ENCODE measurements around the gene RHBDL1. TPM values are rescaled to one million over a fixed set of nuclear protein-coding genes. Genes with fewer than 3 reads are reported as not detected.
"Not testable (repeated sequence)": the region's sequence is repeated elsewhere in the genome, so short reads cannot be mapped to it uniquely, and the experiment has no call there.

The RHBDL1 gene
- total RNA-seq, 4 donors from 2014 or later = 0.38 to 1.1 (median 0.57) TPM; not detected in 1

DNA sequence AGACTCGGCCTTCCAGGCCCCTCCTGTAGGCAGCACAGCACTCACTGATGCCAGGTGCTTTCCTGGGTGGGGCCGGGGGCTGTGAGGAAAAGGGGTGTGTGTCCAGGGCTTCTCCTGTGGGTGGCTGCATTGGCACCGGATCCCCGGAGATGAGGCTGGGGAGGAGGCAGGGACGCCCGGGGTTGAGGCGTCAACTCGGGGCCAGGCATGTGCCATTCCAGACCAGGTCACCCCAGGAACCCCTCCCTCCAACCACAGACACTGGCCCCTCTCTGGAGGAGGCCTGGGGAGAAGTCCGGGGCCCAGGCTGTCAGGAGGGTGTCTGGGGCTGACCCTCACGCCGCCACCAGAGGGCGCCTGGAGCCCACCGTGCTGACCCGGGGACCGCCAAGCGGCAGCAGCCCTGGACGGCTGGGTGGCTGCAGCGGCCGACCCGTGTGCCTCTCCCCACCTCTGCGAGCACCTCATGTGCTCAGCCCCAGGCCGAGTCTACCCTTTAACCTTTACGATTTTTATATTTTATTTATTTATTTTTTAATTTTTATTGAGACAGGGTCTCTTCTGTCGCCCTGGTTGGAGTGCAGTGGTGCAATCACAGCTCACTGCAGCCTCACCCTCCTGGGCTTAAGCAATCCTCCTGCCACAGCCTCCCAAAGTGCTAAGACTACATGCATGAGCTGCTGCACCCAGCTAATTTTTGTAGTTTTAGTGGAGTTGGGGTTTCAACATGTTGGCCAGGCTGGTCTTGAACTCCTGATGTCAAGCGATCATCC is 36.3 kb downstream of the RHBDL1 start:
- no peak for DNase-seq
- intact Hi-C loops (cut with DNase I) = loop anchor here (5.0 kb wide), 1 partner anchor 76 kb away; the partner anchor contains the start of genes CHTF18 and RPUSD1

GRCh38 chr16:712740-713250 is 37.3 kb downstream of the RHBDL1 start:
- H3K4me3 ChIP-seq, H3K27ac ChIP-seq, DNase-seq, H3K36me3 ChIP-seq, H3K9me3 ChIP-seq: not testable (repeated sequence)
- WGBS, 2 donors = 18 to 25% methylated on average over 4 to 8 of the region's 13 CpGs
- intact Hi-C loops (cut with DNase I) = loop anchor here (5.0 kb wide), 1 partner anchor 75 kb away; the partner anchor contains the start of genes CHTF18 and RPUSD1
- TF ChIP-seq, protein P1, sequence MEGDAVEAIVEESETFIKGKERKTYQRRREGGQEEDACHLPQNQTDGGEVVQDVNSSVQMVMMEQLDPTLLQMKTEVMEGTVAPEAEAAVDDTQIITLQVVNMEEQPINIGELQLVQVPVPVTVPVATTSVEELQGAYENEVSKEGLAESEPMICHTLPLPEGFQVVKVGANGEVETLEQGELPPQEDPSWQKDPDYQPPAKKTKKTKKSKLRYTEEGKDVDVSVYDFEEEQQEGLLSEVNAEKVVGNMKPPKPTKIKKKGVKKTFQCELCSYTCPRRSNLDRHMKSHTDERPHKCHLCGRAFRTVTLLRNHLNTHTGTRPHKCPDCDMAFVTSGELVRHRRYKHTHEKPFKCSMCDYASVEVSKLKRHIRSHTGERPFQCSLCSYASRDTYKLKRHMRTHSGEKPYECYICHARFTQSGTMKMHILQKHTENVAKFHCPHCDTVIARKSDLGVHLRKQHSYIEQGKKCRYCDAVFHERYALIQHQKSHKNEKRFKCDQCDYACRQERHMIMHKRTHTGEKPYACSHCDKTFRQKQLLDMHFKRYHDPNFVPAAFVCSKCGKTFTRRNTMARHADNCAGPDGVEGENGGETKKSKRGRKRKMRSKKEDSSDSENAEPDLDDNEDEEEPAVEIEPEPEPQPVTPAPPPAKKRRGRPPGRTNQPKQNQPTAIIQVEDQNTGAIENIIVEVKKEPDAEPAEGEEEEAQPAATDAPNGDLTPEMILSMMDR (IDR thresholded peaks at IDR 0.05) = peak in 5 of 6 experiments; percentile 38 to 70 (median 42)
- H3K27me3 ChIP-seq = peaks cover 6 to 82% (median 25%) of the 10 kb centered on the region in 4 donors
- peaks cover 23 to 75% (median 26%) of the 10 kb centered on the region in 3 donors for H3K4me1 ChIP-seq

More for the DNA sequence above, 36.3 kb downstream of the RHBDL1 start:
- Histone ChIP-seq H3K4me1 (peaks cover 23 to 78% (median 26%) of the 10 kb centered on the region in 3 donors), H3K27me3 (peaks cover 6 to 82% (median 29%) of the 10 kb centered on the region in 4 donors), H3K9me3 (no peaks in the 10 kb centered on the region), H3K4me3 (no peak overlapping the region), H3K27ac (no peak overlapping the region), H3K36me3 (no peaks in the 10 kb centered on the region)
- TF ChIP-seq, protein P1 (IDR thresholded peaks at IDR 0.05) = peak; percentile 89 to 94 (median 91)
- no peak for TF ChIP-seq POLR2A (IDR thresholded peaks at IDR 0.05)
- WGBS, 2 donors = 7 to 10% methylated on average over 8 to 17 of the region's 25 CpGs

GRCh38 chr16:714079-714478 is 38.6 kb downstream of the RHBDL1 start:
- H3K4me3 ChIP-seq = peak overlapping the region in 2 of 4 donors; percentile 70 to 87
- peaks cover 23 to 70% (median 26%) of the 10 kb centered on the region in 3 donors for H3K4me1 ChIP-seq
- H3K27ac ChIP-seq = no peak overlapping the region
- H3K27me3 ChIP-seq = peaks cover 6 to 74% (median 21%) of the 10 kb centered on the region in 4 donors
- DNase-seq = no peak
- no peaks in the 10 kb centered on the region for H3K9me3 ChIP-seq
- TF ChIP-seq POLR2A (IDR thresholded peaks at IDR 0.05) = no peak
- TF ChIP-seq, protein P1 (IDR thresholded peaks at IDR 0.05) = no peak
- intact Hi-C loops (cut with DNase I) = loop anchor here (5.0 kb wide), 1 partner anchor 73 kb away; the partner anchor contains the start of genes CHTF18 and RPUSD1
- WGBS, 2 donors = 43 to 83% methylated on average over 1 to 9 of the region's 11 CpGs
- no peaks in the 10 kb centered on the region for H3K36me3 ChIP-seq

DNA sequence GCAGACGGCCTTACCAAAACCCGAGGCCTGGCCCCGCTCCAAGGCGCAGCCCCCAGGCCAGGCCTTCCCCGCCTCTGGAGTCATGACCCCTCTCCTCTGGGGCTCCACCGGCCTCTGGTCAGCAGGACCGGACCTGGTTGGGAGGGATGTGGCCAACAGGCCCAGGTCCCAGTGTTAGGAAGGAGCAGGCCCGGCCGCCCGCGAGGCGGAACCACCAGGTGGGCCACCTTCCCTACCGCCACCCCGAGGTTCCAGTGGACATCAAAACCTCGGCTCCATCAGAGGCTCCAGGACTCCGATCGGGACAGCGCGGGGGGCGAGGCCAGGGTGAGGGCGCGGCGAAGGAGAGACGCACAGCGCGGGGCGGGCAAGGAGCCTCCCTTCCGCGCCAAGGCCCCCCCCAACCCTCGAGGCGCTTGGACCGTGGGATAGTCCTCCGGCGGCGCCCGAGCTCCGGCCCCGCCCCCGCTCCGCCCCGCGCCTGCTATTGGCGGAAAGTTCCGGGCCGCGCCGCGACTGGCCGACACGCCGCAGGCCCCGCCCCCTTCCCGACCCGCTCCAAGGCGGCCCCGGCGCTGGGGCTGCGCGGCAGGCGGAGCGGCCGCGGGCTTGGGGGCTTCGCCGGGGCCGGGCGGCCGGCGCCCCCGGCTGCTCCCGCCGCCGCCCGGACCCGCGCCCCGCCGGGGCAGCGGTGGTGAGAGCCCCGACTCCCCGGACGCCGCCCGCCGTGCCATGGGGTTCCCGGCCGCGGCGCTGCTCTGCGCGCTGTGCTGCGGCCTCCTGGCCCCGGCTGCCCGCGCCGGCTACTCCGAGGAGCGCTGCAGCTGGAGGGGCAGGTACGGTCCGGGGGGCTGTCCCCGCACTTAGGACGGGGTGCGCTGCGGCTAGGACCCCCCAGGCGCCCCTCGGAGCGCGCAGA is 39.3 kb downstream of the RHBDL1 start, which contains the start of gene METRN:
Gene METRN (plus strand): TSS at position 561 of the 919 bp plus-strand sequence. CDS start 172 bp downstream, at position 733.
- peak in 1 of 4 donors; percentile 7 for TF ChIP-seq POLR2A (IDR thresholded peaks at IDR 0.05)
- TF ChIP-seq, protein P1 (IDR thresholded peaks at IDR 0.05) = no peak
- WGBS, 2 donors = no CpG with 5 or more reads among the region's 108 CpGs
- Histone ChIP-seq H3K27ac (peak within 1 kb of the TSS in 2 of 4 donors; percentile 36 to 61), H3K4me1 (peaks cover 23 to 74% (median 25%) of the 10 kb centered on the region in 3 donors), H3K36me3 (no peaks in the 10 kb centered on the region), H3K27me3 (peaks cover 6 to 67% (median 18%) of the 10 kb centered on the region in 4 donors), H3K4me3 (peak within 1 kb of the TSS; percentile 52 to 87 (median 62)), H3K9me3 (no peaks in the 10 kb centered on the region)
- intact Hi-C loops (cut with DNase I) = loop anchor here (5.0 kb wide), 1 partner anchor 72 kb away; the partner anchor contains the start of genes CHTF18 and RPUSD1
- DNase-seq = no peak

All from esophagus squamous epithelium (tissue), 5 donors.